ENCODE measurements around the gene PDE8B. TPM values are rescaled to one million over a fixed set of nuclear protein-coding genes. Genes with fewer than 3 reads are reported as not detected.
A peak's percentile ranks its signal among the peaks of the same experiment; 100 is the strongest.

The PDE8B gene
- total RNA-seq, 1 donor from 2014 or later = 7.8 TPM

- H3K36me3 Mint-ChIP-seq (ENCODE audit: low read depth, unreplicated experiment) = no peaks in the 10 kb centered on the region
- H3K27ac Mint-ChIP-seq (ENCODE audit: unreplicated experiment) = no peak overlapping the region
- TF ChIP-seq, protein P1, sequence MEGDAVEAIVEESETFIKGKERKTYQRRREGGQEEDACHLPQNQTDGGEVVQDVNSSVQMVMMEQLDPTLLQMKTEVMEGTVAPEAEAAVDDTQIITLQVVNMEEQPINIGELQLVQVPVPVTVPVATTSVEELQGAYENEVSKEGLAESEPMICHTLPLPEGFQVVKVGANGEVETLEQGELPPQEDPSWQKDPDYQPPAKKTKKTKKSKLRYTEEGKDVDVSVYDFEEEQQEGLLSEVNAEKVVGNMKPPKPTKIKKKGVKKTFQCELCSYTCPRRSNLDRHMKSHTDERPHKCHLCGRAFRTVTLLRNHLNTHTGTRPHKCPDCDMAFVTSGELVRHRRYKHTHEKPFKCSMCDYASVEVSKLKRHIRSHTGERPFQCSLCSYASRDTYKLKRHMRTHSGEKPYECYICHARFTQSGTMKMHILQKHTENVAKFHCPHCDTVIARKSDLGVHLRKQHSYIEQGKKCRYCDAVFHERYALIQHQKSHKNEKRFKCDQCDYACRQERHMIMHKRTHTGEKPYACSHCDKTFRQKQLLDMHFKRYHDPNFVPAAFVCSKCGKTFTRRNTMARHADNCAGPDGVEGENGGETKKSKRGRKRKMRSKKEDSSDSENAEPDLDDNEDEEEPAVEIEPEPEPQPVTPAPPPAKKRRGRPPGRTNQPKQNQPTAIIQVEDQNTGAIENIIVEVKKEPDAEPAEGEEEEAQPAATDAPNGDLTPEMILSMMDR (IDR thresholded peaks at IDR 0.05; ENCODE audit: unreplicated experiment) = no peak
- DNase-seq (ENCODE audit: low spot score) = peak; percentile 35
- peaks cover 13% of the 10 kb centered on the region for H3K27me3 Mint-ChIP-seq (ENCODE audit: unreplicated experiment)
- no peaks in the 10 kb centered on the region for H3K4me1 Mint-ChIP-seq (ENCODE audit: unreplicated experiment)
- H3K4me3 Mint-ChIP-seq (ENCODE audit: unreplicated experiment) = peak overlapping the region; percentile 81
- H3K9me3 Mint-ChIP-seq (ENCODE audit: unreplicated experiment) = no peaks in the 10 kb centered on the region
These were observed 30.1 kb upstream of the PDE8B start for GRCh38 chr5:77180167-77181081.

DNA sequence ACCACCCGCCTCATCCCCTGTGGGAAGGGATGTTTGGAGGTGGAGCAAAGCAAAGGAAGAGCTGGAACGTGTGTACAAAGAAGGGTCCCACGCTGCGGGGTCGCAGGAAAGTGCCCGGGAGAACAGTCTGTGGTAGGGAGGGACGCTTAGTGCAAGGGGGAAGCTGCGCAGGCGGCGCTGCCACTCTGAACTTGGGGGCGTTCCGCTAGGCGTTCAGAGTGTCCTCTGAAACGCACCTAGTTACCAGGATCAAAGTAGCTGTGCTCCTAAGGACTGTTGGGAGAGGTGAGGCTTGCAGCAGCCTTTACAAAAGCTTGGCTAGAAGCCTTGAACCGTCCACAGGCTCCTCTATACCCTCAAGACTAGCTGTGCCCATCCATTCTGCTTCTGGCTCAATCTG is 29.3 kb upstream of the PDE8B start:
- H3K4me1 Mint-ChIP-seq (ENCODE audit: unreplicated experiment) = no peaks in the 10 kb centered on the region
- DNase-seq (ENCODE audit: low spot score) = no peak
- H3K27ac Mint-ChIP-seq (ENCODE audit: unreplicated experiment) = no peak overlapping the region
- TF ChIP-seq, protein P1 (IDR thresholded peaks at IDR 0.05; ENCODE audit: unreplicated experiment) = no peak
- H3K4me3 Mint-ChIP-seq (ENCODE audit: unreplicated experiment) = peak overlapping the region; percentile 82
- H3K27me3 Mint-ChIP-seq (ENCODE audit: unreplicated experiment) = peaks cover 13% of the 10 kb centered on the region
- H3K9me3 Mint-ChIP-seq (ENCODE audit: unreplicated experiment) = no peaks in the 10 kb centered on the region
- no peaks in the 10 kb centered on the region for H3K36me3 Mint-ChIP-seq (ENCODE audit: low read depth, unreplicated experiment)

DNA sequence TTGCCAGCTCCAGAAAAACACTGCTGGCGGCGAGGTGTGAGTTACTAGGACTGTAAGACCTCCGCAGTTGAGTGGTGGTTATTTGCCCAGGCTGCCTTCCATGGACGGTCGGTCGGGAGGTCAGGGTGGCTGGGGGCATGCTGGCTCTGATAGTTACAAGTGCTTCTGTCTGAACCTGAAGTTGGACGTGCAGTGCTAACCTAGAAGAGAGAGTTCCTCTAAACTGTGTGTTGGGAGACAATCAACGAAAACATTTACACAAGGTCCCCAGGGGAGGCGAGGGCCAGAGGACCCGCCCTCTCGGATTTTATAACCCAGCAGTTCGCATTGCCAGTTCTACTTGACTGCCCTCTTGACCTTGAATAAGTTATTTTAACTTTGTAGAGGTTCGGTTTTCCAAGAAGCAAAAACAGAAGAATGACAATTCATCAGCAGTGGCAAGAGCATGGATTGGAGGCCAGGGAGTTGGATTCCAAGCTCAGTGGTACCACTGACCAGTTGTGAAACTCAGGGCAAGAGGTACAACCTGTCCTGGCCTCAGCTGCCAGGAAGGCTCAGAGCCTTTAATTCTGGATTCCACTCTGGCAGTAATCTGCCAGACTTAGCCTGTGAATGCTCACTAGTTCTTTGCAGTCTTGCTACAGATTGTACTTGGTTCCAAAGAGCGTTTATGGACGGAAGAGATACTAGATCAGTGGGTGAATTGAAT is 28.7 kb upstream of the PDE8B start:
- H3K9me3 Mint-ChIP-seq (ENCODE audit: unreplicated experiment) = no peaks in the 10 kb centered on the region
- TF ChIP-seq, protein P1 (IDR thresholded peaks at IDR 0.05; ENCODE audit: unreplicated experiment) = no peak
- H3K27me3 Mint-ChIP-seq (ENCODE audit: unreplicated experiment) = peaks cover 13% of the 10 kb centered on the region
- no peaks in the 10 kb centered on the region for H3K36me3 Mint-ChIP-seq (ENCODE audit: low read depth, unreplicated experiment)
- H3K4me3 Mint-ChIP-seq (ENCODE audit: unreplicated experiment) = no peak overlapping the region
- no peak overlapping the region for H3K27ac Mint-ChIP-seq (ENCODE audit: unreplicated experiment)
- DNase-seq (ENCODE audit: low spot score) = no peak
- no peaks in the 10 kb centered on the region for H3K4me1 Mint-ChIP-seq (ENCODE audit: unreplicated experiment)

DNA sequence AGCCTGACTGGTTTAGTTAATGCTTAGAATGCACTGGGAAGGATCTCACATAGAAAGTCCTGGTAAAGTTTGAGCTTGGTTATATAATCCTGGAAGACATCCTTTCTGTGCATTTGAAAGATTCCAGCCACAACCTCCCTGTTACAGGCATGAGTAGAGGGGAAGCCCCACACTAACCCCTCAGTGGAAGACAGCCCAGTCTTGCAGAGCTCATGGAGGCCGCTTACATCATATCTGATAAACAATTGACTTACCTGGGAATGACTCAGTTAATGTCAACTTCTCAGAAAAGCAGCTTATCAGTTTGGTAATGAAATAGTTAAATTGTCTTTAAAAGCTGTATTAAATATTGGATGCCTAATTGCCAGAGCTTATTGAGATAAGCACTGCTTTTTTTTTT is 28.1 kb upstream of the PDE8B start:
- Mint-ChIP-seq H3K36me3 (ENCODE audit: low read depth, unreplicated experiment) (no peaks in the 10 kb centered on the region), H3K4me1 (ENCODE audit: unreplicated experiment) (no peaks in the 10 kb centered on the region), H3K27me3 (ENCODE audit: unreplicated experiment) (peaks cover 11% of the 10 kb centered on the region), H3K4me3 (ENCODE audit: unreplicated experiment) (no peak overlapping the region), H3K9me3 (ENCODE audit: unreplicated experiment) (no peaks in the 10 kb centered on the region), H3K27ac (ENCODE audit: unreplicated experiment) (no peak overlapping the region)
- no peak for DNase-seq (ENCODE audit: low spot score)
- TF ChIP-seq, protein P1 (IDR thresholded peaks at IDR 0.05; ENCODE audit: unreplicated experiment) = no peak

Measured in endothelial cell (in vitro differentiated cells).